Measurements from ENCODE around the gene CDH20.
A peak's percentile ranks its signal among the peaks of the same experiment; 100 is the strongest.

The CDH20 gene

GRCh38 chr18:61502472-61502871, 169.2 kb downstream of the CDH20 start:
- ChIA-PET CTCF (interaction anchor here (1.0 to 11.2 kb wide), 17 partner anchors 9 to 817 kb away, joined by 3 to 209 read pairs (median 5); no protein-coding TSS in a partner anchor), POLR2A (no interaction called here)
- TF ChIP-seq CTCF (IDR thresholded peaks at IDR 0.05; ENCODE audit: control extremely low read depth, extremely low read depth, low read depth, missing control alignments) = peak; percentile 60
- peak; percentile 39 for DNase-seq (ENCODE audit: extremely low spot score)

GRCh38 chr18:61503688-61504087, 170.5 kb downstream of the CDH20 start:
- no peak for DNase-seq (ENCODE audit: extremely low spot score)
- ChIA-PET POLR2A (no interaction called here), CTCF (interaction anchor here (1.0 to 11.2 kb wide), 8 partner anchors 10 to 819 kb away, joined by 3 to 209 read pairs (median 4); no protein-coding TSS in a partner anchor)
- TF ChIP-seq CTCF (IDR thresholded peaks at IDR 0.05; ENCODE audit: control extremely low read depth, extremely low read depth, low read depth, missing control alignments) = no peak

- CTCF ChIA-PET = no interaction called here
- TF ChIP-seq CTCF (IDR thresholded peaks at IDR 0.05; ENCODE audit: control extremely low read depth, extremely low read depth, low read depth, missing control alignments) = no peak
- POLR2A ChIA-PET = no interaction called here
- DNase-seq (ENCODE audit: extremely low spot score) = no peak
These were observed 195.7 kb downstream of the CDH20 start for GRCh38 chr18:61528961-61529360.

GRCh38 chr18:61530681-61531080, 197.5 kb downstream of the CDH20 start:
- no peak for DNase-seq (ENCODE audit: extremely low spot score)
- CTCF ChIA-PET = no interaction called here
- no peak for TF ChIP-seq CTCF (IDR thresholded peaks at IDR 0.05; ENCODE audit: control extremely low read depth, extremely low read depth, low read depth, missing control alignments)

GRCh38 chr18:61531182-61531581, 198.0 kb downstream of the CDH20 start:
- DNase-seq (ENCODE audit: extremely low spot score) = no peak
- TF ChIP-seq CTCF (IDR thresholded peaks at IDR 0.05; ENCODE audit: control extremely low read depth, extremely low read depth, low read depth, missing control alignments) = no peak
- CTCF ChIA-PET = no interaction called here
- POLR2A ChIA-PET = no interaction called here

More at GRCh38 chr18:61530681-61531080, 197.5 kb downstream of the CDH20 start:
- POLR2A ChIA-PET = no interaction called here

GRCh38 chr18:61531891-61532290, 198.7 kb downstream of the CDH20 start:
- TF ChIP-seq CTCF (IDR thresholded peaks at IDR 0.05; ENCODE audit: control extremely low read depth, extremely low read depth, low read depth, missing control alignments) = no peak
- ChIA-PET POLR2A (no interaction called here), CTCF (interaction anchor here (1.2 to 1.8 kb wide), 2 partner anchors 20 to 210 kb away, joined by 4 to 5 read pairs; no protein-coding TSS in a partner anchor)
- DNase-seq (ENCODE audit: extremely low spot score) = no peak

GRCh38 chr18:61535401-61535800, 202.2 kb downstream of the CDH20 start:
- DNase-seq (ENCODE audit: extremely low spot score) = no peak
- ChIA-PET POLR2A (no interaction called here), CTCF (no interaction called here)
- no peak for TF ChIP-seq CTCF (IDR thresholded peaks at IDR 0.05; ENCODE audit: control extremely low read depth, extremely low read depth, low read depth, missing control alignments)

Data from GM10248 (cell line).